ENCODE measurements around the gene SLC9A3.

Gene SLC9A3

GRCh38 chr5:438481-438981 is 85.7 kb downstream of the SLC9A3 start:
- H3K9ac ChIP-seq (ENCODE audit: low read length): no peak overlapping the region
- no peaks in the 10 kb centered on the region for H3K9me3 ChIP-seq (ENCODE audit: control insufficient read depth, low read length)
- no peaks in the 10 kb centered on the region for H3K27me3 ChIP-seq (ENCODE audit: control insufficient read depth, insufficient read depth, low read length)
- no peak overlapping the region for H3K4me3 ChIP-seq (ENCODE audit: low read length)
- H3K4me1 ChIP-seq (ENCODE audit: control insufficient read depth, insufficient read depth, low read length): peaks cover 8% of the 10 kb centered on the region
- H3K36me3 ChIP-seq (ENCODE audit: control insufficient read depth, insufficient read depth, low read length): no peaks in the 10 kb centered on the region

- no peaks in the 10 kb centered on the region for H3K9me3 ChIP-seq (ENCODE audit: control insufficient read depth, low read length)
- H3K4me3 ChIP-seq (ENCODE audit: low read length): no peak overlapping the region
- no peak overlapping the region for H3K9ac ChIP-seq (ENCODE audit: low read length)
- no peaks in the 10 kb centered on the region for H3K36me3 ChIP-seq (ENCODE audit: control insufficient read depth, insufficient read depth, low read length)
- H3K4me1 ChIP-seq (ENCODE audit: control insufficient read depth, insufficient read depth, low read length): peaks cover 4% of the 10 kb centered on the region
- H3K27me3 ChIP-seq (ENCODE audit: control insufficient read depth, insufficient read depth, low read length): no peaks in the 10 kb centered on the region
Measured at GRCh38 chr5:437281-437771, 86.9 kb downstream of the SLC9A3 start.

GRCh38 chr5:436641-436975 is 87.6 kb downstream of the SLC9A3 start:
- no peak overlapping the region for H3K4me3 ChIP-seq (ENCODE audit: low read length)
- no peaks in the 10 kb centered on the region for H3K36me3 ChIP-seq (ENCODE audit: control insufficient read depth, insufficient read depth, low read length)
- H3K9me3 ChIP-seq (ENCODE audit: control insufficient read depth, low read length): no peaks in the 10 kb centered on the region
- H3K4me1 ChIP-seq (ENCODE audit: control insufficient read depth, insufficient read depth, low read length): no peaks in the 10 kb centered on the region
- no peaks in the 10 kb centered on the region for H3K27me3 ChIP-seq (ENCODE audit: control insufficient read depth, insufficient read depth, low read length)
- no peak overlapping the region for H3K9ac ChIP-seq (ENCODE audit: low read length)

- Histone ChIP-seq H3K9ac (ENCODE audit: low read length) (no peak overlapping the region), H3K4me1 (ENCODE audit: control insufficient read depth, insufficient read depth, low read length) (peaks cover 3% of the 10 kb centered on the region), H3K27me3 (ENCODE audit: control insufficient read depth, insufficient read depth, low read length) (no peaks in the 10 kb centered on the region), H3K36me3 (ENCODE audit: control insufficient read depth, insufficient read depth, low read length) (no peaks in the 10 kb centered on the region), H3K4me3 (ENCODE audit: low read length) (no peak overlapping the region), H3K9me3 (ENCODE audit: control insufficient read depth, low read length) (no peaks in the 10 kb centered on the region)
Measured at GRCh38 chr5:435961-436640, 88.1 kb downstream of the SLC9A3 start.

GRCh38 chr5:435156-435790 is 89.0 kb downstream of the SLC9A3 start:
- Histone ChIP-seq H3K9me3 (ENCODE audit: control insufficient read depth, low read length) (no peaks in the 10 kb centered on the region), H3K4me3 (ENCODE audit: low read length) (no peak overlapping the region), H3K4me1 (ENCODE audit: control insufficient read depth, insufficient read depth, low read length) (peaks cover 11% of the 10 kb centered on the region), H3K9ac (ENCODE audit: low read length) (no peak overlapping the region), H3K36me3 (ENCODE audit: control insufficient read depth, insufficient read depth, low read length) (no peaks in the 10 kb centered on the region), H3K27me3 (ENCODE audit: control insufficient read depth, insufficient read depth, low read length) (no peaks in the 10 kb centered on the region)

GRCh38 chr5:434443-435146 is 89.7 kb downstream of the SLC9A3 start:
- no peaks in the 10 kb centered on the region for H3K27me3 ChIP-seq (ENCODE audit: control insufficient read depth, insufficient read depth, low read length)
- H3K9ac ChIP-seq (ENCODE audit: low read length): no peak overlapping the region
- H3K4me1 ChIP-seq (ENCODE audit: control insufficient read depth, insufficient read depth, low read length): peaks cover 12% of the 10 kb centered on the region
- H3K4me3 ChIP-seq (ENCODE audit: low read length): no peak overlapping the region
- H3K36me3 ChIP-seq (ENCODE audit: control insufficient read depth, insufficient read depth, low read length): no peaks in the 10 kb centered on the region
- H3K9me3 ChIP-seq (ENCODE audit: control insufficient read depth, low read length): no peaks in the 10 kb centered on the region

- Histone ChIP-seq H3K36me3 (ENCODE audit: control insufficient read depth, insufficient read depth, low read length) (no peaks in the 10 kb centered on the region), H3K4me3 (ENCODE audit: low read length) (no peak overlapping the region), H3K9me3 (ENCODE audit: control insufficient read depth, low read length) (no peaks in the 10 kb centered on the region), H3K9ac (ENCODE audit: low read length) (no peak overlapping the region), H3K4me1 (ENCODE audit: control insufficient read depth, insufficient read depth, low read length) (peaks cover 12% of the 10 kb centered on the region), H3K27me3 (ENCODE audit: control insufficient read depth, insufficient read depth, low read length) (no peaks in the 10 kb centered on the region)
Measured at GRCh38 chr5:433836-434235, 90.4 kb downstream of the SLC9A3 start.

- Histone ChIP-seq H3K27me3 (ENCODE audit: control insufficient read depth, insufficient read depth, low read length) (no peaks in the 10 kb centered on the region), H3K9ac (ENCODE audit: low read length) (no peak overlapping the region), H3K4me1 (ENCODE audit: control insufficient read depth, insufficient read depth, low read length) (peaks cover 12% of the 10 kb centered on the region), H3K9me3 (ENCODE audit: control insufficient read depth, low read length) (no peaks in the 10 kb centered on the region), H3K4me3 (ENCODE audit: low read length) (no peak overlapping the region), H3K36me3 (ENCODE audit: control insufficient read depth, insufficient read depth, low read length) (no peaks in the 10 kb centered on the region)
Measured at GRCh38 chr5:432928-433791, 91.1 kb downstream of the SLC9A3 start.

GRCh38 chr5:432201-432927 is 91.9 kb downstream of the SLC9A3 start:
- Histone ChIP-seq H3K4me1 (ENCODE audit: control insufficient read depth, insufficient read depth, low read length) (peaks cover 12% of the 10 kb centered on the region), H3K27me3 (ENCODE audit: control insufficient read depth, insufficient read depth, low read length) (no peaks in the 10 kb centered on the region), H3K36me3 (ENCODE audit: control insufficient read depth, insufficient read depth, low read length) (no peaks in the 10 kb centered on the region), H3K4me3 (ENCODE audit: low read length) (no peak overlapping the region), H3K9ac (ENCODE audit: low read length) (no peak overlapping the region), H3K9me3 (ENCODE audit: control insufficient read depth, low read length) (no peaks in the 10 kb centered on the region)

- no peaks in the 10 kb centered on the region for H3K36me3 ChIP-seq (ENCODE audit: control insufficient read depth, insufficient read depth, low read length)
- H3K4me1 ChIP-seq (ENCODE audit: control insufficient read depth, insufficient read depth, low read length): peaks cover 12% of the 10 kb centered on the region
- no peak overlapping the region for H3K9ac ChIP-seq (ENCODE audit: low read length)
- no peak overlapping the region for H3K4me3 ChIP-seq (ENCODE audit: low read length)
- no peaks in the 10 kb centered on the region for H3K27me3 ChIP-seq (ENCODE audit: control insufficient read depth, insufficient read depth, low read length)
- H3K9me3 ChIP-seq (ENCODE audit: control insufficient read depth, low read length): no peaks in the 10 kb centered on the region
Measured at GRCh38 chr5:431711-432050, 92.6 kb downstream of the SLC9A3 start.

- Histone ChIP-seq H3K4me3 (ENCODE audit: low read length) (no peak overlapping the region), H3K4me1 (ENCODE audit: control insufficient read depth, insufficient read depth, low read length) (peaks cover 12% of the 10 kb centered on the region), H3K9ac (ENCODE audit: low read length) (no peak overlapping the region), H3K27me3 (ENCODE audit: control insufficient read depth, insufficient read depth, low read length) (no peaks in the 10 kb centered on the region), H3K9me3 (ENCODE audit: control insufficient read depth, low read length) (no peaks in the 10 kb centered on the region), H3K36me3 (ENCODE audit: control insufficient read depth, insufficient read depth, low read length) (no peaks in the 10 kb centered on the region)
Measured at GRCh38 chr5:431001-431710, 93.1 kb downstream of the SLC9A3 start.
